CD4-positive, alpha-beta T cell treated with Interleukin-17A for 4 hours (primary cell): ENCODE data around the gene FAM222A.
"Not testable (repeated sequence)": the region's sequence is repeated elsewhere in the genome, so short reads cannot be mapped to it uniquely, and the experiment has no call there.

Experiments used
- DNase-seq: peaks from one replicate; pipeline ENCODE4 v3.0.0-alpha.2; 2020; ENCODE audit warnings: mixed read lengths

FAM222A gene

GRCh38 chr12:109693653-109694600, 19.7 kb upstream of the FAM222A start:
- DNase-seq: no peak

- not testable (repeated sequence) for DNase-seq
These were observed 19.0 kb upstream of the FAM222A start for GRCh38 chr12:109694629-109695028.

GRCh38 chr12:109695416-109695815, 18.2 kb upstream of the FAM222A start:
- no peak for DNase-seq

GRCh38 chr12:109695961-109696461, 17.6 kb upstream of the FAM222A start:
- DNase-seq: no peak

GRCh38 chr12:109696485-109697269, 16.9 kb upstream of the FAM222A start:
- no peak for DNase-seq

GRCh38 chr12:109697270-109697553, 16.4 kb upstream of the FAM222A start:
- DNase-seq: no peak

GRCh38 chr12:109697877-109698468, 15.7 kb upstream of the FAM222A start:
- DNase-seq: no peak

GRCh38 chr12:109698820-109699219, 14.8 kb upstream of the FAM222A start:
- DNase-seq: no peak

GRCh38 chr12:109701064-109701463, 12.6 kb upstream of the FAM222A start:
- DNase-seq: no peak

- DNase-seq: no peak
These were observed 11.3 kb upstream of the FAM222A start for GRCh38 chr12:109702111-109702841.

GRCh38 chr12:109703684-109704083, 9.9 kb upstream of the FAM222A start:
- DNase-seq: no peak

- no peak for DNase-seq
These were observed 9.1 kb upstream of the FAM222A start for GRCh38 chr12:109704371-109705098.

- DNase-seq: no peak
These were observed 8.3 kb upstream of the FAM222A start for GRCh38 chr12:109705291-109705690.

- no peak for DNase-seq
These were observed 7.3 kb upstream of the FAM222A start for GRCh38 chr12:109706398-109706746.

GRCh38 chr12:109706747-109707469, 6.7 kb upstream of the FAM222A start:
- DNase-seq: no peak

- no peak for DNase-seq
These were observed 6.2 kb upstream of the FAM222A start for GRCh38 chr12:109707470-109707821.

GRCh38 chr12:109708939-109709338, 4.7 kb upstream of the FAM222A start:
- no peak for DNase-seq

- DNase-seq: no peak
These were observed 4.1 kb upstream of the FAM222A start for GRCh38 chr12:109709401-109709991.

- no peak for DNase-seq
These were observed 3.3 kb upstream of the FAM222A start for GRCh38 chr12:109710205-109710746.

- DNase-seq: no peak
These were observed 2.7 kb upstream of the FAM222A start for GRCh38 chr12:109710747-109711595.
